CD14-positive monocyte (primary cell): ENCODE results near the gene MOB3B. TPM values are rescaled to one million over a fixed set of nuclear protein-coding genes. Genes with fewer than 3 reads are reported as not detected.

Experiments used
- DNase-seq, 3 donors: peaks; one replicate each; pipeline ENCODE4 v3.0.0-alpha.2; 2011 to 2022
- H2AFZ ChIP-seq: 2 replicates; pipeline ENCODE4 v1.6.0; 2012; ENCODE audit warnings: mild to moderate bottlenecking, low read depth, low read length, inconsistent platforms; ENCODE audit not compliant: insufficient read depth, poor library complexity, severe bottlenecking
- H3K27ac ChIP-seq, 2 donors: 1 replicate in 1 of 2; 2 replicates in 1 of 2; pipeline ENCODE4 v1.5.1; 2012 to 2013; ENCODE audit warnings: low read length in 2 of 2, control low read depth in 1 of 2, inconsistent platforms in 1 of 2, low read depth in 1 of 2, mild to moderate bottlenecking in 1 of 2
- H3K27me3 ChIP-seq, 2 donors: one replicate each; pipeline versions ENCODE4 v1.6.0 to v1.6.1; 2011 to 2013; ENCODE audit warnings: low read length in 2 of 2; ENCODE audit not compliant: control insufficient read depth in 2 of 2, insufficient read depth in 2 of 2
- H3K36me3 ChIP-seq, 2 donors: replicated peaks in 1 of 2; 1 replicate in 1 of 2; 2 replicates in 1 of 2; pipeline versions ENCODE4 v1.5.1 to v1.6.1; 2012 to 2013; ENCODE audit warnings: low read length in 2 of 2, control low read depth in 1 of 2, inconsistent platforms in 1 of 2, mild to moderate bottlenecking in 1 of 2; ENCODE audit not compliant: insufficient read depth in 2 of 2, control insufficient read depth in 1 of 2
- H3K4me1 ChIP-seq, 2 donors: 1 replicate in 1 of 2; 2 replicates in 1 of 2; pipeline versions ENCODE4 v1.5.1 to v1.6.1; 2012 to 2013; ENCODE audit warnings: low read length in 2 of 2, control low read depth in 1 of 2, inconsistent platforms in 1 of 2, mild to moderate bottlenecking in 1 of 2, moderate library complexity in 1 of 2; ENCODE audit not compliant: insufficient read depth in 2 of 2, control insufficient read depth in 1 of 2
- H3K4me2 ChIP-seq: replicated peaks from 2 replicates; pipeline ENCODE3; 2012; ENCODE audit warnings: low read length, moderate library complexity, mild to moderate bottlenecking; ENCODE audit not compliant: poor library complexity, severe bottlenecking; ENCODE audit errors: extremely low read depth
- H3K4me3 ChIP-seq, 3 experiments: fragments of 200-600 bp in 1 of 3; sonication (generic) in 1 of 3; replicated peaks in 1 of 3; 1 replicate in 2 of 3; 2 replicates in 1 of 3; pipeline ENCODE4 v1.5.1; 2011 to 2013; ENCODE audit warnings: low read length in 3 of 3, mild to moderate bottlenecking in 3 of 3, control low read depth in 2 of 3, low read depth in 2 of 3, inconsistent platforms in 1 of 3, moderate library complexity in 1 of 3
- H3K79me2 ChIP-seq: 2 replicates; pipeline ENCODE4 v1.6.0; 2012; ENCODE audit warnings: mild to moderate bottlenecking, control low read depth, inconsistent platforms, low read length, moderate library complexity; ENCODE audit not compliant: insufficient read depth
- H3K9ac ChIP-seq: 2 replicates; pipeline ENCODE4 v1.6.0; 2017; ENCODE audit warnings: low read length, mild to moderate bottlenecking; ENCODE audit not compliant: insufficient read depth, poor library complexity, severe bottlenecking
- H3K9me3 ChIP-seq, 2 donors: replicated peaks in 1 of 2; 1 replicate in 1 of 2; 2 replicates in 1 of 2; pipeline versions ENCODE4 v1.5.1 to v1.6.1; 2012 to 2013; ENCODE audit warnings: low read length in 2 of 2, control low read depth in 1 of 2; ENCODE audit not compliant: control insufficient read depth in 1 of 2, insufficient read depth in 1 of 2
- H4K20me1 ChIP-seq: 2 replicates; pipeline ENCODE4 v1.6.0; 2012; ENCODE audit warnings: mild to moderate bottlenecking, low read length, control low read depth, moderate library complexity; ENCODE audit not compliant: insufficient read depth
- H3K27ac Mint-ChIP-seq, 7 donors: one replicate each; pipeline ENCODE4 v1.8.0; 2020; ENCODE audit warnings: mild to moderate bottlenecking in 7 of 7, mixed read lengths in 7 of 7, moderate library complexity in 6 of 7, inconsistent platforms in 2 of 7
- H3K27me3 Mint-ChIP-seq, 3 donors: one replicate each; pipeline ENCODE4 v1.8.0; 2021 to 2022; ENCODE audit warnings: low read depth in 3 of 3, mild to moderate bottlenecking in 3 of 3, mixed read lengths in 3 of 3, moderate library complexity in 3 of 3, inconsistent platforms in 1 of 3
- H3K36me3 Mint-ChIP-seq, 2 donors: one replicate each; pipeline ENCODE4 v1.8.0; 2020; ENCODE audit warnings: mixed read lengths in 2 of 2, inconsistent platforms in 1 of 2, mild to moderate bottlenecking in 1 of 2
- H3K4me1 Mint-ChIP-seq: one replicate; pipeline ENCODE4 v1.8.0; 2020; ENCODE audit warnings: mild to moderate bottlenecking, mixed read lengths
- H3K4me3 Mint-ChIP-seq, 2 donors: one replicate each; pipeline ENCODE4 v1.8.0; 2020; ENCODE audit warnings: mild to moderate bottlenecking in 2 of 2, mixed read lengths in 2 of 2, moderate library complexity in 1 of 2
- H3K9me3 Mint-ChIP-seq, 7 donors: one replicate each; pipeline ENCODE4 v1.8.0; 2020 to 2022; ENCODE audit warnings: mixed read lengths in 7 of 7, mild to moderate bottlenecking in 6 of 7, moderate library complexity in 6 of 7, inconsistent platforms in 2 of 7
- WGBS: methylation state at CpG from one replicate; pipeline ENCODE4 v1.1.5; 2013; ENCODE audit warnings: missing lambda C conversion rate; ENCODE audit not compliant: insufficient coverage; 5-methylcytosine and 5-hydroxymethylcytosine counted together
- intact Hi-C, 2 donors: fragments of 100-400 bp; cut with micrococcal nuclease; formaldehyde crosslinking; loops; one replicate each; pipeline versions ENCODE4 v1.15.0 to v1.15.1; 2023
- polyA plus RNA-seq, 3 donors: library from polyadenylated mRNA; depleted of rRNA in 1 of 3; unstranded in 2 of 3; stranded (reverse) in 1 of 3; fragments of 300-500 nt in 2 of 3; fragments of >200 nt in 1 of 3; fragmentation: Illumina TruSeq in 2 of 3; gene quantifications; 1 replicate in 2 of 3; 2 replicates in 1 of 3; pipeline ENCODE4 v1.2.3, GENCODE V29; 2012 to 2021
- TF ChIP-seq, protein P1 (sequence below): fragments of 200-600 bp; IDR thresholded peaks from one replicate; pipeline ENCODE4 v1.8.0; 2022; ENCODE audit warnings: antibody characterized with exemption, mild to moderate bottlenecking

The MOB3B gene
- polyA plus RNA-seq, 3 donors, result 1.2 to 2.2 (median 1.4) TPM

DNA sequence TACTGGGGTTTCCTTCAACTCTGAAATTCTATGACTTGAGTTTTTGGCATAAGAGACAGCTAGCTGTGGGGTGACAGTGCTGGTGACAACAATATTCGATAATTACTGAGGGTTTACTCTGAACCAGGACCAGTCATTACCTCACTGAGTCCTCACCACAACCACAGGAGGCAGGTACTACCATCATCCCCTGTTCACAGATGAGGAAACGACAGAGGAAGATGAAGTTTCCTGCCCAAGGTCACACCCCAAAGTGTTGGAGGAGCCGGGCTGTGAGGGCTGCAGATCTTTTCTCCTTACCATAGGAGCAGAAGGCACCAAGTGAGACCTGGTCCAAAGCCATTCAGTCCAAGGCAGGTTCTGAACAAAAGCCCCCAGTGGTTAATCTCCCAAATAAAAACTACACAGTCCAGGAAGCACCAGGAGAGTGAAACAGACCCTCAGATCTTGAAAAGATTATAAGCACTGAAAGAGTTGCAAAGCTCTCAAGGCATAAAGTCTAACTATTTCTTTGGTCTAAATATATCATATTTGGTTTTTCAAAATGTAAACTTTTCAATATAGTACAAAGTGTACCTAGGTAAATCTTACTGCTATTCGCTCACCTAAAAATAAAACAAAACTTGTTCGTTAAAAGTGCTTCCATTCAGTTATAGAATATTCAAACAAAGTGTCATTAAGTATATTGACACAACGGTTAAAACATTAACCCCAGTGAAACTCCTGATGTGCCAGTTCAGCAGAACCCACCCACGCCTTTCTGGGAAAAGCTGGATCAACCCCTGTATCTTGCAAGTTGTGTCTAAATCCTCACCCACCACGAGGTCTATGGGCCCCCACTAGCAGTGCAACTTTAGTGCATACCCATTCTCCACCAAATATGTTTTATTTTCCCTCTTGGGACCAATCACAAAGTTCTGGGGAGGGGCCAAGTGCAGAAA, 150.0 kb downstream of the MOB3B start:
- Mint-ChIP-seq H3K4me1 (peaks cover 20% of the 10 kb centered on the region), H3K36me3 (no peaks in the 10 kb centered on the region), H3K27me3 (peaks cover 0 to 1% (median 0%) of the 10 kb centered on the region in 3 donors), H3K27ac (no peak overlapping the region), H3K4me3 (no peak overlapping the region), H3K9me3 (no peaks in the 10 kb centered on the region)
- Histone ChIP-seq H3K4me3 (no peak overlapping the region), H4K20me1 (peaks cover 3% of the 10 kb centered on the region), H3K9ac (no peak overlapping the region), H3K27ac (no peak overlapping the region), H3K36me3 (no peaks in the 10 kb centered on the region), H3K27me3 (no peaks in the 10 kb centered on the region), H2AFZ (no peak overlapping the region), H3K9me3 (no peaks in the 10 kb centered on the region), H3K4me2 (no peak overlapping the region), H3K79me2 (no peaks in the 10 kb centered on the region), H3K4me1 (peaks cover 10 to 14% of the 10 kb centered on the region in 2 donors)
- TF ChIP-seq, protein P1, sequence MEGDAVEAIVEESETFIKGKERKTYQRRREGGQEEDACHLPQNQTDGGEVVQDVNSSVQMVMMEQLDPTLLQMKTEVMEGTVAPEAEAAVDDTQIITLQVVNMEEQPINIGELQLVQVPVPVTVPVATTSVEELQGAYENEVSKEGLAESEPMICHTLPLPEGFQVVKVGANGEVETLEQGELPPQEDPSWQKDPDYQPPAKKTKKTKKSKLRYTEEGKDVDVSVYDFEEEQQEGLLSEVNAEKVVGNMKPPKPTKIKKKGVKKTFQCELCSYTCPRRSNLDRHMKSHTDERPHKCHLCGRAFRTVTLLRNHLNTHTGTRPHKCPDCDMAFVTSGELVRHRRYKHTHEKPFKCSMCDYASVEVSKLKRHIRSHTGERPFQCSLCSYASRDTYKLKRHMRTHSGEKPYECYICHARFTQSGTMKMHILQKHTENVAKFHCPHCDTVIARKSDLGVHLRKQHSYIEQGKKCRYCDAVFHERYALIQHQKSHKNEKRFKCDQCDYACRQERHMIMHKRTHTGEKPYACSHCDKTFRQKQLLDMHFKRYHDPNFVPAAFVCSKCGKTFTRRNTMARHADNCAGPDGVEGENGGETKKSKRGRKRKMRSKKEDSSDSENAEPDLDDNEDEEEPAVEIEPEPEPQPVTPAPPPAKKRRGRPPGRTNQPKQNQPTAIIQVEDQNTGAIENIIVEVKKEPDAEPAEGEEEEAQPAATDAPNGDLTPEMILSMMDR, result no peak
- 100% methylated on average over 2 of the region's 8 CpGs for WGBS
- no peak for DNase-seq
- intact Hi-C loops, result loop anchor here in 1 of 2 donors (10.0 kb wide), 1 partner anchor 55 kb away; no protein-coding TSS in a partner anchor

DNA sequence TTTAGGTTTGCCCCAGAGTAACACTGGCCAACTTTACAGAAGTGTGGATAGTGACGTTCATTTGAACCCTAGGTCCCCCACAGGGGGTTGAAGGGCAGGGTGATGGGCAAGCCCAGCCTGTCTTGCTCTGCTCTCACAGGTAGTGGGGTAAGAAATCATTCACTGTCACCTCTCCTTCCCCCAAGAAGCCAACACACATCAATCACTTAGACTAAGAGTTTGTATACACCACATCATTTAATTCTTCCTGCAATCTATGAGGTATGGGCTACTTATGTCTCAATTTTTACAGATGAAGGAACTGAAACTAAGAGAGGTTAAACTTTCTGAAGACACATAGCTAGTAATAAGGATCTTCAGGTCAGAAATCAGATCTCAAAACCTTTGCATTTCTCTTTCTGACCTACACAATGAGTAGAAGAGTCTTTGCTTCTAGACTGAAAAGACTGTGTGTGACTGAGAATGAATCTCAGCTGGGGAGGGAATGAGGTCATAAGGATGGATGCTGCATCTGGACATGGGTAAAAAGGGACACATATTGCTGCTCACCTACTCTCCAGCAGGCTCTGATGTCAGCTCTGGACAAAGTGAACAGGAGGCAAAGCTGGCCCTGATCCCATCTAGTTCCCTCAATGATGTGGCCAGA, 151.7 kb downstream of the MOB3B start:
- Histone ChIP-seq H3K9ac (no peak overlapping the region), H3K4me2 (no peak overlapping the region), H3K9me3 (no peaks in the 10 kb centered on the region), H3K36me3 (no peaks in the 10 kb centered on the region), H3K27me3 (no peaks in the 10 kb centered on the region), H2AFZ (no peak overlapping the region), H3K4me3 (no peak overlapping the region), H3K27ac (peak overlapping the region in 1 of 2 donors; percentile 29), H4K20me1 (peaks cover 3% of the 10 kb centered on the region), H3K79me2 (no peaks in the 10 kb centered on the region), H3K4me1 (peaks cover 10 to 14% of the 10 kb centered on the region in 2 donors)
- H3K27me3 Mint-ChIP-seq, result peaks cover 0 to 2% (median 0%) of the 10 kb centered on the region in 3 donors
- WGBS, result no CpG with 5 or more reads among the region's 1 CpG
- no peaks in the 10 kb centered on the region for H3K36me3 Mint-ChIP-seq
- DNase-seq, result peak in 2 of 3 donors; percentile 11 to 16
- intact Hi-C loops, result no loop called here
- peak overlapping the region in 5 of 7 donors; percentile 9 to 55 (median 27) for H3K27ac Mint-ChIP-seq
- H3K4me1 Mint-ChIP-seq, result peaks cover 20% of the 10 kb centered on the region
- no peaks in the 10 kb centered on the region for H3K9me3 Mint-ChIP-seq
- H3K4me3 Mint-ChIP-seq, result no peak overlapping the region
- TF ChIP-seq, protein P1, result no peak
